Panc1 (cell line): ENCODE measurements around the gene DDX17. TPM values are rescaled to one million over a fixed set of nuclear protein-coding genes. Genes with fewer than 3 reads are reported as not detected.
A peak's percentile ranks its signal among the peaks of the same experiment; 100 is the strongest.

Experiments
- ATAC-seq: fragments of 200-7000 bp; cut with Tn5 transposase; 2 replicates; pipeline ENCODE4 v1.9.1; 2020; ENCODE audit warnings: mild to moderate bottlenecking, moderate library complexity
- BruUV-seq: library from RNA; stranded (reverse); fragments of 400-500 nt; replicated peaks from 2 replicates; lab custom pipeline; 2021; lab: Mats Ljungman, UMichigan
- CTCF ChIA-PET: fragments of 300-600 bp; sonication (Branson Sonifier 250); formaldehyde crosslinking; loops from one replicate; lab custom pipeline; 2022; ENCODE audit warnings: antibody characterized with exemption; lab: Charles Lee
- POLR2A ChIA-PET: fragments of 300-600 bp; sonication (Branson Sonifier 250); formaldehyde crosslinking; loops from one replicate; lab custom pipeline; 2022; ENCODE audit warnings: antibody characterized with exemption; lab: Charles Lee
- DNase-seq: peaks from one replicate; pipeline ENCODE4 v3.0.0-alpha.2; 2010; ENCODE audit warnings: low read depth, low spot score
- H3K27ac ChIP-seq: 2 replicates; pipeline ENCODE4 v1.5.1; 2011; ENCODE audit warnings: mild to moderate bottlenecking, low read length, inconsistent platforms
- H3K27me3 ChIP-seq: fragments of 200-500 bp; sonication (Bioruptor generic); 2 replicates; pipeline ENCODE4 v1.6.0; 2014; ENCODE audit warnings: low read length, inconsistent platforms; ENCODE audit not compliant: control insufficient read depth, insufficient read depth
- H3K36me3 ChIP-seq: fragments of 200-500 bp; sonication (Bioruptor generic); 2 replicates; pipeline ENCODE4 v1.5.1; 2014; ENCODE audit warnings: inconsistent platforms, mild to moderate bottlenecking, low read length, moderate library complexity; ENCODE audit not compliant: control insufficient read depth, insufficient read depth
- H3K4me1 ChIP-seq: 2 replicates; pipeline ENCODE4 v1.5.1; 2011; ENCODE audit warnings: inconsistent platforms, mild to moderate bottlenecking, low read length, moderate library complexity; ENCODE audit not compliant: control insufficient read depth, insufficient read depth
- H3K4me3 ChIP-seq, 2 experiments: 2 replicates each; pipeline ENCODE4 v1.5.1; 2011 to 2012; ENCODE audit warnings: low read depth in 2 of 2, low read length in 2 of 2, mild to moderate bottlenecking in 2 of 2, inconsistent platforms in 1 of 2, moderate library complexity in 1 of 2
- H3K9me3 ChIP-seq: fragments of 200-500 bp; sonication (Bioruptor generic); 2 replicates; pipeline ENCODE4 v1.5.1; 2014; ENCODE audit warnings: low read depth, mild to moderate bottlenecking, inconsistent platforms, low read length, moderate library complexity; ENCODE audit not compliant: control insufficient read depth, insufficient read depth
- CTCF ChIP-seq: fragments of 450-650 bp; IDR thresholded peaks from 2 replicates; pipeline ENCODE4 v1.5.1; 2017; ENCODE audit warnings: mild to moderate bottlenecking
- POLR2AphosphoS5 ChIP-seq: IDR thresholded peaks from 2 replicates; pipeline ENCODE4 v1.6.1; 2012; ENCODE audit warnings: mild to moderate bottlenecking, low read depth, low read length, moderate library complexity
- REST ChIP-seq, 2 experiments: IDR thresholded peaks; 2 replicates each; pipeline ENCODE4 v1.6.1; 2011 to 2012; ENCODE audit warnings: low read depth in 2 of 2, control low read depth in 1 of 2, low read length in 1 of 2, mild to moderate bottlenecking in 1 of 2, moderate library complexity in 1 of 2; ENCODE audit not compliant: insufficient read depth in 1 of 2
- SIN3A ChIP-seq: IDR thresholded peaks from 2 replicates; pipeline ENCODE4 v1.6.1; 2012; ENCODE audit warnings: low read depth, mild to moderate bottlenecking, low read length, moderate library complexity, borderline replicate concordance; ENCODE audit not compliant: insufficient read depth
- TCF7L2 ChIP-seq: IDR thresholded peaks from 2 replicates; pipeline ENCODE4 v1.6.1; 2011; ENCODE audit warnings: mild to moderate bottlenecking, low read depth, low read length, inconsistent platforms
- in situ Hi-C: cut with HindIII; loops from 2 replicates; pipeline ENCODE4 v1.10.0; 2016; ENCODE audit warnings: low sequenced_read_pairs, low pct_unique_long_range_greater_than_20kb
- intact Hi-C: fragments of 100-400 bp; cut with micrococcal nuclease; formaldehyde crosslinking; loops from one replicate; pipeline ENCODE4 v1.10.0; 2022; ENCODE audit not compliant: unreplicated experiment
- total RNA-seq: library from RNA; stranded (reverse); gene quantifications from one replicate; pipeline ENCODE4 v1.2.1, GENCODE V29; 2021; ENCODE audit not compliant: unreplicated experiment

DDX17 gene
- total RNA-seq, 1 experiment from 2014 or later = 277 TPM

- Histone ChIP-seq H3K27ac (no peak overlapping the region), H3K4me1 (peaks cover 3% of the 10 kb centered on the region), H3K36me3 (peaks cover 47% of the 10 kb centered on the region), H3K9me3 (no peaks in the 10 kb centered on the region), H3K27me3 (no peaks in the 10 kb centered on the region), H3K4me3 (no peak overlapping the region)
- intact Hi-C loops (no loop called here), in situ Hi-C loops (no loop called here)
- BruUV-seq = no TSS peak
- ATAC-seq (no peak), DNase-seq (no peak)
- TF ChIP-seq SIN3A (no peak), CTCF (no peak), POLR2AphosphoS5 (no peak; the same call in 1 of the 2 replicates), TCF7L2 (no peak), REST (IDR thresholded peaks at IDR 0.05; ENCODE audit: insufficient read depth in 1 of 2, low read depth in 2 of 2, low read length in 1 of 2) (no peak)
- ChIA-PET POLR2A (interaction anchor here (0.7 kb wide), 1 partner anchor 301 kb away, joined by 4 read pairs; no protein-coding TSS in a partner anchor), CTCF (no interaction called here)
Observed at GRCh38 chr22:38484244-38484643, 21.9 kb downstream of the DDX17 start.

GRCh38 chr22:38482662-38483308 is 23.3 kb downstream of the DDX17 start:
- peaks cover 3% of the 10 kb centered on the region for H3K4me1 ChIP-seq
- POLR2A ChIA-PET = no interaction called here
- no peaks in the 10 kb centered on the region for H3K27me3 ChIP-seq
- BruUV-seq = no TSS peak
- intact Hi-C loops (no loop called here), in situ Hi-C loops (no loop called here)
- no peaks in the 10 kb centered on the region for H3K9me3 ChIP-seq
- CTCF ChIA-PET = no interaction called here
- DNase-seq (no peak), ATAC-seq (no peak)
- H3K27ac ChIP-seq = no peak overlapping the region
- TF ChIP-seq SIN3A = no peak
- TF ChIP-seq POLR2AphosphoS5 = peak; percentile 44; the same call in 1 of the 2 replicates
- TF ChIP-seq TCF7L2 = no peak
- no peak overlapping the region for H3K4me3 ChIP-seq
- H3K36me3 ChIP-seq = peaks cover 37% of the 10 kb centered on the region

DNA sequence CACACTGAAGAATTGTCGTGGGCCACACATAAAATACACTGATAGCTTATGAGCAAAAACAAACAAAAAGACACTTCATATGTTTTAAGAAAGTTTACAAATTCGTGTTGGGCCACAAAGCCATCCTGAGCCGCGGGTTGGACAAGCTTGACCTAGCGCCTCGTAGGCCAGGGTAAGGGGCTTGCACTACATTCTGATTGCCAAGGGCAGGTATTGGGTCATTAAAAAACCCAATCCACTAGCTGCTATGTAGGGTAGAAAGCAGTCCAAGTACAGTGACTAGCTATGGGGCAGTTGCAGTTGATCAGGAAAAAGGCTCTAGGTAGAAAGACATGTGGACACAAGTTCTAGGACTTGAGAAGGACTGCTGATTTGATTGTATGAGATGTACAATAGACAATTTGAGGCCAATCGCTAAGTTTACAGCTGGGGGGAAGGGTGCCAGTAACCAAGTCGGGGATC is 24.2 kb downstream of the DDX17 start:
- no peaks in the 10 kb centered on the region for H3K27me3 ChIP-seq
- H3K27ac ChIP-seq = no peak overlapping the region
- in situ Hi-C loops (no loop called here), intact Hi-C loops (no loop called here)
- ChIA-PET CTCF (no interaction called here), POLR2A (no interaction called here)
- ATAC-seq = 0 out of 2 replicates have a peak, but pooled peaks have one; percentile 13
- peaks cover 37% of the 10 kb centered on the region for H3K36me3 ChIP-seq
- BruUV-seq = no TSS peak
- H3K4me1 ChIP-seq = peaks cover 3% of the 10 kb centered on the region
- DNase-seq = no peak
- H3K9me3 ChIP-seq = no peaks in the 10 kb centered on the region
- no peak for TF ChIP-seq REST (IDR thresholded peaks at IDR 0.05; ENCODE audit: insufficient read depth in 1 of 2, low read depth in 2 of 2, low read length in 1 of 2)
- no peak for TF ChIP-seq TCF7L2
- TF ChIP-seq POLR2AphosphoS5 = peak; percentile 71
- H3K4me3 ChIP-seq = no peak overlapping the region
